GM12874 (cell line): ENCODE measurements around the gene SCFD2.

ENCODE experiments used
- TF ChIP-seq, protein P1 (sequence below): IDR thresholded peaks from 2 replicates; pipeline ENCODE4 v1.5.1; 2011; ENCODE audit warnings: low read depth, mild to moderate bottlenecking, control low read depth, low read length, moderate library complexity; ENCODE audit not compliant: insufficient read depth

SCFD2 gene

DNA sequence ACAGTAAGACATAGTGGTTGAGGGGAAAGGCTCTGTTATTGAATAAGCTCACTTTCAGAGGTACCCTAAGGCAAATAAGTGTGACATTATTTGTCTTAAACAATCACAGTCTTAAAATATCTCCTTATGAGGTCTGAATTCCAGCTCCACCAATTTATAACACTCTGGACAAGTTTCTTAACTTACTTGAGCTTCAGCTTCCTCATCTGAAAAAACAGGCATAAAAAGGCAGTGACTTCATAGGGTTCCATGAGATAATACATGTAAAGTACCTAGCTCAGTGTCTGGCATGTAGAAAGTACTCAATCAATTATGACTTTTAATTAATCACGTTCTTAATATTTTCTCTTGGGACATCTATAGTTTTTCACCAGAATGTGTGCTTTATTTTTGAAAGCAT is 301.3 kb downstream of the SCFD2 start:
- TF ChIP-seq, protein P1, sequence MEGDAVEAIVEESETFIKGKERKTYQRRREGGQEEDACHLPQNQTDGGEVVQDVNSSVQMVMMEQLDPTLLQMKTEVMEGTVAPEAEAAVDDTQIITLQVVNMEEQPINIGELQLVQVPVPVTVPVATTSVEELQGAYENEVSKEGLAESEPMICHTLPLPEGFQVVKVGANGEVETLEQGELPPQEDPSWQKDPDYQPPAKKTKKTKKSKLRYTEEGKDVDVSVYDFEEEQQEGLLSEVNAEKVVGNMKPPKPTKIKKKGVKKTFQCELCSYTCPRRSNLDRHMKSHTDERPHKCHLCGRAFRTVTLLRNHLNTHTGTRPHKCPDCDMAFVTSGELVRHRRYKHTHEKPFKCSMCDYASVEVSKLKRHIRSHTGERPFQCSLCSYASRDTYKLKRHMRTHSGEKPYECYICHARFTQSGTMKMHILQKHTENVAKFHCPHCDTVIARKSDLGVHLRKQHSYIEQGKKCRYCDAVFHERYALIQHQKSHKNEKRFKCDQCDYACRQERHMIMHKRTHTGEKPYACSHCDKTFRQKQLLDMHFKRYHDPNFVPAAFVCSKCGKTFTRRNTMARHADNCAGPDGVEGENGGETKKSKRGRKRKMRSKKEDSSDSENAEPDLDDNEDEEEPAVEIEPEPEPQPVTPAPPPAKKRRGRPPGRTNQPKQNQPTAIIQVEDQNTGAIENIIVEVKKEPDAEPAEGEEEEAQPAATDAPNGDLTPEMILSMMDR: no peak

DNA sequence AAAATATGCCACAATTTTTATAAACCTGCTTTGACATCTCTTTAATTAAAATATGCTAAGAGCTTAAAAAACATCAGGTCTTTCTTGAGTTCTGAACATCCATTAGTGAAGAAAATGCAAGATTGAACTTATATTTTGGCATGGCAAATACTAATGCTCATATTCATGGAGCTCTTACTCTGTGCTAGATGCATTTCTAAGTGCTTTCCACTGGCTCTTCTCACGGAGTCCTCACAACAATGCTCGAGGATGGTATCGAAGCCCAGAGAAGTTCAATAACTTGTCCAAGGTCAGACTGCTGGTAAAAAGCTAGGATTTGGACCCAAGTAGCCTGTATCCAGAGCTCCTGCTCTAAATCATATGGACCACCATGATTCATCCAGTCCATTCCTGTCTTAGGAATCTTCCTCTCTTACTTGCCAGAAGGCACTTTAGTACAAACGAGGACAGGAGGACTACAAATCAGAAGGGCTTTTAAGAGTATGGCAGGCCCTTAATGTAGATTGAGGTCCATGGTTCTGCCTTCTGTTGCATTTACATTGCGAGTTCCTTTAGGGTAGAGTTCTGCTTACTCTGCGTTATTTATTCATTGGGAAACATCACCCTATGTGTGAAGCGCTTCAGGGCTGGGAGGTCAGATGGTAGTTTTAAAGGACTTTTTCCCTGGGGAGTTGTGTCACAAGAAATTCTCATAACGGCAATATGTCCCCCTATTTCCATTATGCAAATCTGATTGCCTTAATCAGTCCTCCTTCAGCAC is 304.6 kb downstream of the SCFD2 start:
- TF ChIP-seq, protein P1: no peak

DNA sequence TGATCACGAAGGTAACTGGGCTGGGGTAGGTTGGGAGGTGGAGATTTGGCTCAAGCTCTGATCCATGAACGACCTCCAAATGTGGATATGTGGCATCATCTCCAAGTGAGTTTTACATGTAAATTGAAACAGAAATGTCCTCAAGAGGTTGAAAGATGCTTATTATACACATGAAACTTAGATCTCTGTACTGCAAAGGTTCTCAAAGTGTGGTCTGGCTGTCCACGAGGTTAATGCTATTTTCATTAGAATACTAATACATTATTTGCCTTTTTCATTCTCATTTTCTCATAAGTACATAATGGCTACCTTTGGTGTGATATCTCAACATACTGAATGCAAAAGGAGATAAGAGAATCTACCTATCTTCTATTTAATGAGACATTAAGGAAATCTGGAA is 305.6 kb downstream of the SCFD2 start:
- TF ChIP-seq, protein P1: no peak

DNA sequence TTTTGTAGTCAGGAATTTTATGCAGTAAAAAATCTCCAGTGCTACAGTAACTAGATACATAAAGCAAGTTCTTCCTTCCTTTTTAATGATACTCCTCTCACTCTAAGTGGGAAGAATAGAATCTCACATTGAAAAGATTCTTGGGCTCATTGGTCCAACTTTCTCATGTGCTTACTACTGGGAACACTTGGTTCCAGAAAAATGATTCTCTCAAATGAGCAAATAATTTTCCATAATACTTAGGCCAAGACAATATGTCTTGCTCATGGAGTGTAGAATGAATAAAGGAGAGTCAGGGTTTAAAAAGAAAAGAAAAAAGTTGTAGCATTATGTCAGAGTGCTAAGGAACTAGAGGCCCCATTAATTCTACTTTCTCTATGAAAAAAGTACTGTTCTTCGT is 306.0 kb downstream of the SCFD2 start:
- TF ChIP-seq, protein P1: no peak

DNA sequence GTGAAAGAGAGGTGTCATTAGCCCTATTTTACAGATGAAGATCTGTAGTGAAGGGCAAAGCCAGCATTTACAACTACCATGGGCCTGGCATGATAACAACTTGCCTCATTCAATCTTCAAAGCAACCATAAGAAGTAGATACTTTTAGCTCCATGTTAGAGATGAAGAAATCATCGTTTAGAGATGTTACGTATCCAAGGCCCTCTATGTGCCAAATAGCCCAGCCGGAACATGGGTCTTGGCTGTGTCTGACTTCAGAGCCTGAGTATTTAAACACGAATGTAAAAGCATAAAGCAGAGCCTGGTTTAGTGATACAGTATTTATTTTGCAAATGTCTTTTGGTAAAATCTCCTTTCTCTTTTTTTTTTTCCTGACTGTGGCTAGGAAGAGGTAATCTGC is 306.6 kb downstream of the SCFD2 start:
- TF ChIP-seq, protein P1: no peak

DNA sequence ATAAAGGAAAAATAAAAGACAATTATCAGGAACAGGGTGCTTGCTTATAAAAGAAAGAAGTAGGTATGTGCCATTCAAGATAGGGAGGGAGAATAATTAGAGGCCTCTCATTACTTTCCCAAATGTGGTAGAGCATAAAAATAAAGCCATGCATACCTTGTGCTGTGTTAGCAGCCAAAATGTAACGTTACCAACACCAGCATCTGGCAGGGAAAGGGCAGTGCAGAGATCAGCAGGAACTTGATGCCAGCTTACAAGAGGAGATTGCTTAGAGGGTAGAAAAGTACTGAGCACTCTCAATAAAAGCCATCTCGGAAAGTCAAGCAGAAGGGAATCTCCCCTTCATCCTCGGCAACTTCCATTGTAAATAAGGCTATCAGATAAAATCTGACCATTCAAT is 308.2 kb downstream of the SCFD2 start:
- TF ChIP-seq, protein P1: no peak

DNA sequence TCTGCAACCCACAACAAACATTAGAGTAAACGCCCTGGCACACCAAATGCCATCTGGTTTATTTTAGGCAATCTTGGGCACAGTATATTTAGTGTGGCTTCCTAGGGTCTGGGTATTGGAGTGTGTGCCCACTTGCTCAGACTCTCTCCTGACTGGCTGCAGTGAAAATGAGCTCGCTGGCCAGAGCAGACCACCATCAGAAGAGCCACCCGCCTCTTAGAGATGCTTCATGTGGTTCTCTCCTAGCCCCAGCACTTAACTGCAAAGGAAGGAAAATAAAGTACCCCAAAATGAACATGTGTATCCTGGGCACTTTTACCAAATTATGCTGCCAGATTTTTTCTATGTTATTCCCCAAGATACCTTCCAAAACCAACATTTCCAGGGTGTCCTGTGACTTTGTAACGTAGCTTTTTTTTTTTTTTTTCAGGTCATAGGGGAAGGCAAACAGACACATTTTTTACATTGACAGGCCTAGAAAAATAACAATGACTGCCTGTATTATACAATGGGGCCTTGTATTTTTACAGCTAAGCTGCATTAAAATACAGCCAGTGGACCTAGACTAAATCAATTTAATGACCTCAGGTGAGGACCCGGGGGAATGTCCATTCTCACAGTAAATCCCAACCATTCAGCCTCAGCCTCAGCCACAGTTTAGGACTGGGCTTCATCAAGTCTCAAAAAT is 310.0 kb downstream of the SCFD2 start:
- TF ChIP-seq, protein P1: no peak
